B cell (primary cell): ENCODE data around the gene ANKHD1. TPM values are rescaled to one million over a fixed set of nuclear protein-coding genes. Genes with fewer than 3 reads are reported as not detected.

Experiments
- ATAC-seq: fragments of 200-7000 bp; cut with Tn5 transposase; one replicate; pipeline ENCODE4 v1.10.0; 2021; ENCODE audit warnings: low read depth, mild to moderate bottlenecking, moderate number of reproducible peaks, moderate library complexity
- CTCF ChIA-PET: fragments of 350-600 bp; sonication (Branson Sonifier 250); formaldehyde crosslinking; loops from one replicate; lab custom pipeline; 2021; ENCODE audit warnings: antibody characterized with exemption, inconsistent platforms; lab: Charles Lee
- POLR2A ChIA-PET: fragments of 350-600 bp; sonication (Branson Sonifier 250); formaldehyde crosslinking; loops from one replicate; lab custom pipeline; 2021; ENCODE audit warnings: antibody characterized with exemption; lab: Charles Lee
- DNase-seq: peaks from one replicate; pipeline ENCODE4 v3.0.0; 2013
- H2AFZ ChIP-seq: 2 replicates; pipeline ENCODE4 v1.6.1; 2012; ENCODE audit warnings: mild to moderate bottlenecking, low read depth, low read length; ENCODE audit not compliant: insufficient read depth, poor library complexity, severe bottlenecking
- H3K27ac ChIP-seq, 2 donors: 1 replicate in 1 of 2; 2 replicates in 1 of 2; pipeline ENCODE4 v1.5.1; 2012 to 2013; ENCODE audit warnings: low read length in 2 of 2, mild to moderate bottlenecking in 2 of 2, moderate library complexity in 1 of 2
- H3K27me3 ChIP-seq, 4 experiments: fragments of 200-600 bp in 1 of 4; sonication (generic) in 1 of 4; replicated peaks in 1 of 4; 1 replicate in 2 of 4; 2 replicates in 2 of 4; pipeline versions ENCODE4 v1.6.1 to v1.7.0; 2013 to 2016; ENCODE audit warnings: low read length in 3 of 4, mild to moderate bottlenecking in 2 of 4, mixed read lengths in 1 of 4, moderate library complexity in 1 of 4; ENCODE audit not compliant: insufficient read depth in 4 of 4, control insufficient read depth in 3 of 4; ENCODE audit errors: control extremely low read depth in 1 of 4
- H3K36me3 ChIP-seq, 2 experiments: replicated peaks in 1 of 2; 1 replicate in 1 of 2; 2 replicates in 1 of 2; pipeline versions ENCODE4 v1.6.1 to v1.7.1; 2013; ENCODE audit warnings: low read length in 1 of 2; ENCODE audit not compliant: insufficient read depth in 2 of 2, control insufficient read depth in 1 of 2; ENCODE audit errors: control extremely low read depth in 1 of 2, extremely low read depth in 1 of 2
- H3K4me1 ChIP-seq, 2 donors: fragments of 200-600 bp in 1 of 2; sonication (generic) in 1 of 2; 1 replicate in 1 of 2; 2 replicates in 1 of 2; pipeline versions ENCODE4 v1.5.1 to v1.6.1; 2013 to 2017; ENCODE audit warnings: low read length in 2 of 2; ENCODE audit not compliant: control insufficient read depth in 2 of 2, insufficient read depth in 2 of 2
- H3K4me2 ChIP-seq: replicated peaks from 2 replicates; pipeline ENCODE3; 2012; ENCODE audit warnings: mild to moderate bottlenecking, low read depth, low read length; ENCODE audit not compliant: poor library complexity, severe bottlenecking
- H3K4me3 ChIP-seq, 5 experiments: fragments of 200-600 bp in 1 of 5; sonication (generic) in 1 of 5; 1 replicate in 3 of 5; 2 replicates in 2 of 5; pipeline versions ENCODE4 v1.5.1 to v1.7.0; 2011 to 2016; ENCODE audit warnings: low read length in 4 of 5, mild to moderate bottlenecking in 4 of 5, low read depth in 2 of 5, control low read depth in 1 of 5, moderate library complexity in 1 of 5; ENCODE audit not compliant: insufficient read depth in 1 of 5; ENCODE audit errors: control extremely low read depth in 1 of 5, extremely low read depth in 1 of 5
- H3K79me2 ChIP-seq: fragments of 200-600 bp; sonication (generic); one replicate; pipeline ENCODE4 v1.6.0; 2016; ENCODE audit warnings: low read length; ENCODE audit not compliant: control insufficient read depth, insufficient read depth
- H3K9ac ChIP-seq: fragments of 200-600 bp; sonication (generic); 2 replicates; pipeline ENCODE4 v1.6.1; 2017; ENCODE audit warnings: mild to moderate bottlenecking, low read length, moderate library complexity
- H3K9me3 ChIP-seq, 3 donors: one replicate each; pipeline versions ENCODE4 v1.6.1 to v1.7.1; 2013; ENCODE audit warnings: low read length in 2 of 3; ENCODE audit not compliant: control insufficient read depth in 2 of 3, insufficient read depth in 1 of 3; ENCODE audit errors: control extremely low read depth in 1 of 3
- H4K20me1 ChIP-seq: 2 replicates; pipeline ENCODE4 v1.6.0; 2012; ENCODE audit warnings: mild to moderate bottlenecking, low read length; ENCODE audit not compliant: insufficient read depth, control insufficient read depth, poor library complexity, severe bottlenecking
- H3K27ac Mint-ChIP-seq: one replicate; pipeline ENCODE4 v1.8.0; 2021; ENCODE audit warnings: mixed read lengths
- H3K27me3 Mint-ChIP-seq: one replicate; pipeline ENCODE4 v1.8.0; 2021; ENCODE audit warnings: mixed read lengths
- H3K4me1 Mint-ChIP-seq: one replicate; pipeline ENCODE4 v1.8.0; 2021; ENCODE audit warnings: mixed read lengths
- H3K4me3 Mint-ChIP-seq: one replicate; pipeline ENCODE4 v1.8.0; 2021; ENCODE audit warnings: mixed read lengths
- H3K9me3 Mint-ChIP-seq: one replicate; pipeline ENCODE4 v1.8.0; 2022; ENCODE audit warnings: mixed read lengths; ENCODE audit not compliant: insufficient read depth
- EZH2 ChIP-seq: IDR thresholded peaks from 2 replicates; pipeline ENCODE4 v1.6.1; 2012; ENCODE audit warnings: borderline replicate concordance, low read depth, mild to moderate bottlenecking, moderate library complexity, low read length; ENCODE audit not compliant: insufficient read depth, poor library complexity, severe bottlenecking
- WGBS: methylation state at CpG from one replicate; pipeline ENCODE4 v1.1.5; 2013; ENCODE audit warnings: missing lambda C conversion rate; ENCODE audit not compliant: insufficient coverage; 5-methylcytosine and 5-hydroxymethylcytosine counted together
- intact Hi-C: fragments of 100-400 bp; cut with micrococcal nuclease; formaldehyde crosslinking; loops from one replicate; pipeline ENCODE4 v1.10.0; 2022
- polyA plus RNA-seq: library from polyadenylated mRNA; depleted of rRNA; stranded (reverse); fragments of >200 nt; gene quantifications from 2 replicates; pipeline ENCODE4 v1.2.3, GENCODE V29; 2012
- total RNA-seq, 2 donors: library from RNA; stranded (reverse); fragments of 120-200 nt in 1 of 2; gene quantifications; 1 replicate in 1 of 2; 2 replicates in 1 of 2; pipeline versions ENCODE4 v1.2.3 to v1.2.4, GENCODE V29; 2013 to 2022
- TF ChIP-seq, protein P1 (sequence below): fragments of 200-600 bp; IDR thresholded peaks from one replicate; pipeline ENCODE4 v1.8.0; 2022; ENCODE audit warnings: antibody characterized with exemption, mild to moderate bottlenecking

The ANKHD1 gene
- total and polyA plus RNA-seq, 2 donors (not counting 1 experiment from before 2014, with no cell fraction given): 96.3 to 246 TPM

DNA sequence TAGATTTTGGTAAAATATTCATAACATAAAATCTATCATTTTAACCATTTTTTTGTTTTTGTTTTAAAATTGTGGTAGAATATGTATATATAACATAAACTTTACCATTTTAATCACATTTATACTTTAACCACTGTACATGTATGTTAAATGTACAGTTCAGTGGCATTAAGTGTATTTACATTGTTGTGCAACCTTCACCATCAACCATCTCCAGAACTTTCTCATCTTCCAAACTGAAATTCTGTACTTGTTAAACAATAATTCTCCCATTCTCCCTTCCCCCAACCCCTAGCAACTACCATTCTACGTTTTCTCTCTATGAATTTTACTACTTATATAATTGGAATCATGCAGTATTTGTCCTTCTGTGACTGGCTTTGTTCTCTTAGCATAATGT lies 11.6 kb downstream of the ANKHD1 start:
- no peak for DNase-seq
- Mint-ChIP-seq H3K9me3 (no peaks in the 10 kb centered on the region), H3K27me3 (no peaks in the 10 kb centered on the region), H3K27ac (peak overlapping the region; percentile 50), H3K4me3 (no peak overlapping the region), H3K4me1 (peaks cover 29% of the 10 kb centered on the region)
- H2AFZ ChIP-seq: no peak overlapping the region
- peaks cover 95% of the 10 kb centered on the region for H3K79me2 ChIP-seq
- H3K36me3 ChIP-seq: peaks cover 0 to 11% of the 10 kb centered on the region in 2 experiments
- no CpG with 5 or more reads among the region's 1 CpG for WGBS
- ChIA-PET POLR2A (no interaction called here), CTCF (no interaction called here)
- H3K27ac ChIP-seq: no peak overlapping the region
- H3K9ac ChIP-seq: no peak overlapping the region
- no peak overlapping the region for H3K4me2 ChIP-seq
- H3K4me1 ChIP-seq: peaks cover 0 to 4% of the 10 kb centered on the region in 2 donors
- no peak overlapping the region for H3K4me3 ChIP-seq
- no peak for ATAC-seq
- H3K27me3 ChIP-seq: no peaks in the 10 kb centered on the region
- no peaks in the 10 kb centered on the region for H3K9me3 ChIP-seq
- peaks cover 51% of the 10 kb centered on the region for H4K20me1 ChIP-seq
- no peak for TF ChIP-seq EZH2
- TF ChIP-seq, protein P1, sequence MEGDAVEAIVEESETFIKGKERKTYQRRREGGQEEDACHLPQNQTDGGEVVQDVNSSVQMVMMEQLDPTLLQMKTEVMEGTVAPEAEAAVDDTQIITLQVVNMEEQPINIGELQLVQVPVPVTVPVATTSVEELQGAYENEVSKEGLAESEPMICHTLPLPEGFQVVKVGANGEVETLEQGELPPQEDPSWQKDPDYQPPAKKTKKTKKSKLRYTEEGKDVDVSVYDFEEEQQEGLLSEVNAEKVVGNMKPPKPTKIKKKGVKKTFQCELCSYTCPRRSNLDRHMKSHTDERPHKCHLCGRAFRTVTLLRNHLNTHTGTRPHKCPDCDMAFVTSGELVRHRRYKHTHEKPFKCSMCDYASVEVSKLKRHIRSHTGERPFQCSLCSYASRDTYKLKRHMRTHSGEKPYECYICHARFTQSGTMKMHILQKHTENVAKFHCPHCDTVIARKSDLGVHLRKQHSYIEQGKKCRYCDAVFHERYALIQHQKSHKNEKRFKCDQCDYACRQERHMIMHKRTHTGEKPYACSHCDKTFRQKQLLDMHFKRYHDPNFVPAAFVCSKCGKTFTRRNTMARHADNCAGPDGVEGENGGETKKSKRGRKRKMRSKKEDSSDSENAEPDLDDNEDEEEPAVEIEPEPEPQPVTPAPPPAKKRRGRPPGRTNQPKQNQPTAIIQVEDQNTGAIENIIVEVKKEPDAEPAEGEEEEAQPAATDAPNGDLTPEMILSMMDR: no peak
- intact Hi-C loops: no loop called here

DNA sequence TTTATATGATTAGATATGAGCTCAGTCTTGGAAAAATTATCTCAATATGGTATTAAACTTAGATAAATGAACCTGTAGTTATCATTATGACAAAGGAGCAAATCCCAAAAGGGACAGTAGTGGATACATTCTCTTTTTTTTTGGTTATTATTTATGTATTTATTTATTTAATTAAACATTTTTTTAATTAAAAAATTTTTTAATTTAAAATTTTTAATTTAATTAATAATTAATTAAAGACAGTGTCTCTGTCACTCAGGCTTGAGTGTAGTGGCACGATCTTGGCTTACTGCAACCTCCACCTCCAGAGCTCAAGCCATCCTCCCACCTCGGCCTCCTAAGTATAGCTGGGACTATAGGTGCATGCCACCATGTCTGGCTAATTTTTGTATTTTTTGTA lies 15.6 kb downstream of the ANKHD1 start:
- TF ChIP-seq EZH2: no peak
- TF ChIP-seq, protein P1: no peak
- peaks cover 46% of the 10 kb centered on the region for H3K4me1 Mint-ChIP-seq
- Histone ChIP-seq H3K79me2 (peaks cover 96% of the 10 kb centered on the region), H3K4me3 (no peak overlapping the region), H4K20me1 (peaks cover 65% of the 10 kb centered on the region), H3K4me2 (no peak overlapping the region), H3K9ac (no peak overlapping the region), H3K27ac (no peak overlapping the region), H3K27me3 (no peaks in the 10 kb centered on the region), H3K4me1 (no peaks in the 10 kb centered on the region), H3K9me3 (no peaks in the 10 kb centered on the region), H3K36me3 (peaks cover 2 to 4% of the 10 kb centered on the region in 2 experiments), H2AFZ (no peak overlapping the region)
- H3K4me3 Mint-ChIP-seq: no peak overlapping the region
- CTCF ChIA-PET: interaction anchor here (0.6 kb wide), 1 partner anchor 296 kb away, joined by 3 read pairs; no protein-coding TSS in a partner anchor
- DNase-seq (no peak), ATAC-seq (no peak)
- H3K27ac Mint-ChIP-seq: no peak overlapping the region
- POLR2A ChIA-PET: interaction anchor here (0.7 kb wide), 1 partner anchor 228 kb away, joined by 5 read pairs; no protein-coding TSS in a partner anchor
- intact Hi-C loops: no loop called here
- WGBS: no CpG with 5 or more reads among the region's 2 CpGs
- no peaks in the 10 kb centered on the region for H3K27me3 Mint-ChIP-seq
- H3K9me3 Mint-ChIP-seq: no peaks in the 10 kb centered on the region
